HG03520 (cell line): Measurements from ENCODE around the gene PRAME.
"Not testable (repeated sequence)": the region's sequence is repeated elsewhere in the genome, so short reads cannot be mapped to it uniquely, and the experiment has no call there.

ENCODE experiments used
- ATAC-seq: cut with Tn5 transposase; IDR thresholded peaks from one replicate; pipeline ENCODE4 v1.9.1; 2021; ENCODE audit warnings: mild to moderate bottlenecking, moderate library complexity; ENCODE audit not compliant: unreplicated experiment

PRAME gene

DNA sequence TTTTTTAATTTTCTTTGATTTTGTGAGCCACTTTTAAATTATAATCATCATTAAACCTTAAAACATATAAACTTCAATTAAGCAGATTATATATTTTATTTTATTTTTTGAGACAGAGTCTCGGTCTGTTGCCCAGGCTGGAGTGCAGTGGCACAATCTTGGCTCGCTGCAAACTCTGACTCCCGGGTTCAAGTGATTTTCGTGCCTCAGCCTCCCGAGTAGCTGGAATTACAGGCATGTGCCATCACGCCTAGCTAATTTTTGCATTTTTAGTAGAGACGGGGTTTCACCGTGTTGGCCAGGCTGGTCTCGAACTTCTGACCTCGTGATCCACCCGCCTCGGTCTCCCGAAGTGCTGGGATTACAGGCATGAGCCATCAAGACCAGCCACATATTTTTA, 22.5 kb upstream of the PRAME start:
- not testable (repeated sequence) for ATAC-seq

DNA sequence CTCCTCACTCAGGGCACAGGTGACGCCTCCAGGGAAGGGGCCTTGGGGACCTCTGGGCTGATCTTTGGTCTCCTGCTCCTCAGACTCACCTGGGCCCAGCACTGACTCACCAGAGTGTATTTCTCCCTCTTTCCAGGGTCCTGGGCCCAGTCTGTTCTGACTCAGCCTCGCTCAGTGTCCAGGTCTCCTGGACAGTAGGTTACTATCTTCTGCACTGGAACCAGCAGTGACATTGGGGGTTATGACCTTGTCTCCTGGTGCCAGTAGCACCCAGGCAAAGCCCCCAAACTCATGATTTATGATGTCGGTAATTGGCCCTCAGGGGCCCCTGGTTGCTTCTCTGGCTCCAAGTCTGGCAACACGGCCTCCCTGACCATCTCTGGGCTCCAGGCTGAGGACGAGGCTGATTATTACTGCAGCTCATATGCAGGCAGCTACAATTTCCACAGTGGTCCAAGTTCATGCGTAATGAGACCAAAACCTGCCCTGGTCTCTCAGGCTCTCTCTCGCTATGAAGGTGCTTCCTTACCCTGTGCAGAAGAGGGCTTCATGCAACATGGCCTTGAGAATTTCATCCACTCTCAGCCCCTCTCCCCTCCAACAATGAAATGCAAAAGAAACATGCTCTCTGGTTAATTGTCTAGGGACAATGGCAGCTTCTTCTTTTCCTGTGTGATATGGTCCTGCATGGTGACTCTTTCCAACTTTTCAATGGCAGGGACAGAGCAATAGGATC, 21.0 kb upstream of the PRAME start:
- ATAC-seq = no peak

DNA sequence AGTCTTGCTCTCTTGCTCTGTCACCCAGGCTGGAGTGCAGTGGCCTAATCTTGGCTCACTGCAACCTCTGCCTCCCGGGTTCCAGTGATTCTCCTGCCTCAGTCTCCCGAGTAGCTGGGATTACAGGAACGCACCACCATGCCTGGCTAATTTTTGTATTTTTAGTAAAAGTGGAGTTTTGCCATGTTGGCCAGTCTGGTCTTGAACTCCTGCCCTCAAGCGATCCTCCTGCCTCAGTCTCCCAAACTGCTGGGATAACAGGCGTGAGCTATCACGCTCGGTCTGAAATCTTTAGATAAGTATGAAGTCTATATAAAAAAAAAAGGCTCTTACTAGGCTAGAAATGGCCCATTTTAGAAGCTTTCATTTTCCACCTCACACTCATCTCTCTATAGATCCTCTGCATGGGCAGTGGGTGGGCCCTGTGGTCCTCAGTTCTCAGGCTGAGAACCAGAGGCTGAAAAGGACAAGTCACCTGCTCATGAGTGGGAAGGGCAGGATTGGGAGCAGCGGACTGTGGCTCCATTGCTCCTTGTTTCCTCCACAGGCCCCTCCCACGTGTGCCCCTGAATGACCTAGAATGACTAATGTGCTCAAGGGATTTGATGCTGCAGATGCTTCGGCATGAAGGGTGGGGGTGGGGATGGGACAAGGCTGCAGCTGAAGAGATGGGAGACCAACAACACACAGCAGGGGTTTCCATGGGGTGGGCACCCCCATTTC, 19.8 kb upstream of the PRAME start:
- ATAC-seq = no peak

GRCh38 chr22:22576989-22577427, 17.9 kb upstream of the PRAME start:
- no peak for ATAC-seq

- no peak for ATAC-seq
These were observed 17.4 kb upstream of the PRAME start for GRCh38 chr22:22576244-22576988.

- no peak for ATAC-seq
These were observed 15.3 kb upstream of the PRAME start for GRCh38 chr22:22574361-22574760.

GRCh38 chr22:22573047-22573889, 14.2 kb upstream of the PRAME start:
- ATAC-seq = no peak

- ATAC-seq = no peak
These were observed 12.8 kb upstream of the PRAME start for GRCh38 chr22:22571862-22572261.

DNA sequence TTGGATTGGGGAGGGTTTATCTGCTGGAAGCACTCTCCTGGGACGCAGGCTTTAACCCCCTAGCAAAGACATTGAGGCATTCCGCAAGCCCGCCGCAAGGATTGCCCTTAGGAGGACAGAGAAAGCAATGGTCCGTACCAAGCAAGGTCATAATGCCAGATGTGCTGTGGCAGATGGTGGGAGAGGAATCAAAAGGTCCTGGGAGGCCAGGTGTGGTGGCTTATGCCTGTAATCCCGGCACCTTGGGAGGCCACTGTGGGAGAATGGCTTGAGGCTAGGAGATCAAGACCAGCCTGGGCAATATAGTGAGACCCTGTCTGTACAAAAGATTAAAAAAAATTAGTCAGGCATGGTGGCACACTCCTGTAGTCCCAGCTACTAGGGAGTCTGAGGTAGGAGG, 12.4 kb upstream of the PRAME start:
- no peak for ATAC-seq

- no peak for ATAC-seq
These were observed 10.2 kb upstream of the PRAME start for GRCh38 chr22:22569218-22569617.

DNA sequence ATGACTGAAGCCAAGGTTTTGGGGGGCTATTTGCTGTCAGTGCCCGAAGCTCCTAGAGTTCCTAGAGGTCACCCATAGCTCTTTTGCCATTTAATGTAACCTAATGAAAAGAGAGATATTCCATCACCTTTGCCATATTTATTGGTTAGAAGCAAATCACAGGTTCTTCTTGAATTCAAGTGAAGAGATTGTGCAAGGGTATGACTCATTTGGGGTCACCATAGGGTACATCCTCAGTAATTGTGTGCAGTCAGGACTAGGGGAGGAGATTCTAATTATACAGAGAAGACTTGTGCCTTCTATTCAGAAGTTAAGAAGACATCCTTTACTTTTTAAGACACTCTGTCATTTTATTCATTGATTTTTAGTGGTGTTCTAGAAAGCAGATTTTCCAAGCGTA, 6.9 kb upstream of the PRAME start:
- no peak for ATAC-seq

- ATAC-seq = no peak
These were observed 744 bp downstream of the PRAME start for GRCh38 chr22:22558071-22558971.

- no peak for ATAC-seq
These were observed 1.8 kb downstream of the PRAME start for GRCh38 chr22:22556995-22557925.

DNA sequence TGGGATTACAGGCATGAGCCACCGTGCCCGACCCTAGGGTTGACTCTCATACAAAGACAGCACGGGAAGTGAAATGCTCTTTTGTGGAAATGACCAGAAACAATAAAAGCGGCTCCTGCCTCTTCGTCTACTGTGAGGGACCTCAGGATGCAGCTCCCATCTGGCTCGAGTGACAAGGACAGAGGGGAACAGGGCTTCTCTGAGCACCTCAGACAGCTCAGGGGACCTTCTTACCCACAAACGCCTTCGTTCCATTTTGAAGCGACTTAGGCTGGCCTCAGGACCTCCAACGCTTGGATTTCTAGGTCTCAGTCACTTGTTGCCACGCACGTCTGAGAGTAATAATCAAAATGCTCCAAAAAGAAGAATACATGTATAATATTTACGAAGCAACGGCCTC, 2.5 kb downstream of the PRAME start:
- ATAC-seq = no peak

DNA sequence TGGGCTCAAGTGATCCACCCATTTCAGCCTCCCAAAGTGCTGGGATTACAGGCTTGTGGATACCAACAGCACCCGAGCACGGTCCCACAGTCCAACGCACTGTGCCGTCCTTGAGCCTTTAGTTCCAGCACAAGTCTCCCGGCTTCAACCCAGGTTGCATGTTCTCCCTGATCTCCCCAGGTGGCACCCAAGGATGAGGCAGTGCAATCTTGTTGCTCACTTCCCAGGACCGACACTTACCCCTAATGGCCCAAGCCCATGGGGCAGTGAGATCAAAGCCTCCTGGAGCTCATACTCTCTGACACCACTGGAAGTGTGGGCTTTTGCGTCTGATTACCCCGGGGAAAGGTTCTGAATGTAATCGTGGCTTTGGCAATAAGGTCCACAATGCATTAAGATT, 3.5 kb downstream of the PRAME start:
- no peak for ATAC-seq

- ATAC-seq = no peak
These were observed 4.3 kb downstream of the PRAME start for GRCh38 chr22:22554587-22555284.

- no peak for ATAC-seq
These were observed 5.1 kb downstream of the PRAME start for GRCh38 chr22:22553735-22554586.
